ENCODE data around the gene SH3BGRL2.
"Not testable (repeated sequence)": the region's sequence is repeated elsewhere in the genome, so short reads cannot be mapped to it uniquely, and the experiment has no call there.

The SH3BGRL2 gene

DNA sequence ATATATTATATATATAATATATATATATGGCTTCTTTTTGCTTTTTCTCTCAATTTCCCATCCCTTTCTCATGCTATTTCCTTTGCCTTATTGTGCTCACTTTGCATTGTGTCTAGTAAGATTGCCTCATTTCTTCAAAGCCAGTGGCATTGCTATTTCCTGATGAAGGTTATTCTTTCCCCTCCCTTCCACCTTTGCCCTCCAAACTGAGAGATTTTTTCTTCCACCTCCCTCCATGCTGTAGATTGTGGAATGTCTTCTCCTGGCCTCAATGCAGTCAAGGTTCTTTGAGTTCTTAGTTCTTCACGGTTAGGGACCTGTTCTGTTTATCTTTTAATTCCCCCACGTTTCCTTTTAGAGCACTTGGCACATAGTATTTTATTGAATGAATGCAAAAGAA is 17.2 kb downstream of the SH3BGRL2 start:
- no peak for DNase-seq (ENCODE audit: low read depth in 2 of 2, low spot score in 1 of 2)

DNA sequence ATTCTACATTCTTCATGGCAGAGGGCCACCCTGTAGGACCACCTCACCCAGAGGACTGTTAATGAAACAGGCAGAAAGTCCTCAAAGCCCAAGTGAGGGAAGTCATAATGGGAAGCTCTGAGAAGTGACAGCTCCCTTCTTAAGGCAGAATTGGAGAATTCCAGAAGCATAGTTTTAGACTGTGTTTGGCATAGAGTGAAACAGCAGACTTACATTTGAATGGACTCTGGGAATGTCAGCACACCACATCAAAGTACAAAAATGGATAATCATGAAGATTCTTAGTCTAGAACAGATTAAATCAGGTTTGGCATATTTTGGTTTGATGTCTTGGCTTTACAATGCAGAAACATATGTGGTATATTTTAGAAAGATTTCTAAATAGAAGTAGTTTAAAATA is 17.9 kb downstream of the SH3BGRL2 start:
- no peak for DNase-seq (ENCODE audit: low read depth in 2 of 2, low spot score in 1 of 2)

DNA sequence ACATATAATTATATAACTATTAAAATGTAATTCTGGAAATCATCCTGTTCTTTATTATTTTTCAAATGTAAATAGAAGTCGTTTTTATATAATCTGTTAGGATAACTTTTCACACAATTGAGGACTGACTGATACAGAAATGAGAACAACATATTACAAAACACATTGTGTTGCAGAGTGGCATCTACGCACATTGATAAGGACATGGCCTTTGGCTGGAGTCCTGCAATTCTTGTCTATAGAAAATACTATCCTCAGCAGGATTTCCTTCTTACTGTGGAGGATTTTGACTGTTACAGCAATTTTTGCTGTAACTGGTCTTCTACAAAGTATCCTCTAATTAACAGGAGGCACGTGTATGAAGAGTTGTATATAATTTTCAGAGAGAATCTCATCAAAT is 19.8 kb downstream of the SH3BGRL2 start:
- no peak for DNase-seq (ENCODE audit: low read depth in 2 of 2, low spot score in 1 of 2)

DNA sequence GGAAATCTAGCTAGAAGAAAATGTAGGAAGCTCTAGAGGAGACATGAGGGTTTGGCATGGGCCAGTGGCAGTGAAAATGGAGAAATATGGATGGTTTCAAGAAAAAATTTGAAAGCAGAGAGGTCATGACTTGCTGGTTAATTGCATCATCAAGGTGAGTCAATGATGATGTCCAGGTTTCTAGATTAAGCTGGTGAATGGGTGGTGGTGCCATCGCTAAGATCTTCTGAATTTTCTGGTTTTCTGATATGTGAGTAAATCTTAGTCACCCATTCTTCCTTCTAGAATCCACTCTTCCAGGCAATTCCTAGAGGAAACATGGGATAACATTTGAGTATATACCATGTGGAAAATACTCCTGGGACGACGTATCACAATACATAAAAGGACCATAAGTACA is 25.0 kb downstream of the SH3BGRL2 start:
- no peak for DNase-seq (ENCODE audit: low read depth in 2 of 2, low spot score in 1 of 2)

DNA sequence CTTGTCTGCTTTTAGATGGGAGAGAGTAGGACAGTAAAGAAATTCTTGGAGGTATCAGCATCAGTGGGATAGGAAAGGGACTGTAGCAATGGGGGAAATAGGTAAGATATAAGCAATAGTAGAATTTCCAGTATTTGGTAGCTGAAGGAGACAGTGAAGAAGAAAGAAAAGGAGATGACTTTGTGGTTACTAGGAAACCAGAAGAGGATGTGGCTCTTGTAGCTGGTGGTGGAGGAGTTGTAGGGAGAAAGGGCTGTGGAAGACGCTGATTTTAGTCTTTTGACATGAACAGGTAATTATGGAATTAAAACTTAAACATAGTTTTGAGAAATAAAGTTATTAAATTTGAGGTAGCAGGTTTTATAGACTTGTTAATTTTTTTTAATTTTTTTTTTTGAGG is 26.1 kb downstream of the SH3BGRL2 start:
- no peak for DNase-seq (ENCODE audit: low read depth in 2 of 2, low spot score in 1 of 2)

DNA sequence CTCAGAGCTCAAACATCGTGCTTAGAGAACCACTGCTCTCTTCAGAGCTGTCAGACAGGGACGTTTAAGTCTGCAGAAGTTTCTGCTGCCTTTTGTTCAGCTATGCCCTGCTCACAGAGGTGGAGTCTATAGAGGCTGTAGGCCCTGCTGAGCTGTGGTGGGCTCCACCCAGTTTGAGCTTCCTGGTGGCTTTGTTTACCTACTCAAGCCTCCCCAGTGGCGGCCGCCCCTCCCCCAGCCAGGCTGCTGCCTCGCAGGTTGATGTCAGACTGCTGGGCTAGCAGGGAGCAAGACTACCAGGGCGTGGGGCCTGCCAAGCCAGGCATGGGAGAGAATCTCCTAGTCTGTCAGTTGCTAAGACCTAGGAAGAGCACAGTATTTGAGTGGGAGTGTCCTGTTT is 32.5 kb downstream of the SH3BGRL2 start:
- not testable (repeated sequence) for DNase-seq (ENCODE audit: low read depth in 2 of 2, low spot score in 1 of 2)

DNA sequence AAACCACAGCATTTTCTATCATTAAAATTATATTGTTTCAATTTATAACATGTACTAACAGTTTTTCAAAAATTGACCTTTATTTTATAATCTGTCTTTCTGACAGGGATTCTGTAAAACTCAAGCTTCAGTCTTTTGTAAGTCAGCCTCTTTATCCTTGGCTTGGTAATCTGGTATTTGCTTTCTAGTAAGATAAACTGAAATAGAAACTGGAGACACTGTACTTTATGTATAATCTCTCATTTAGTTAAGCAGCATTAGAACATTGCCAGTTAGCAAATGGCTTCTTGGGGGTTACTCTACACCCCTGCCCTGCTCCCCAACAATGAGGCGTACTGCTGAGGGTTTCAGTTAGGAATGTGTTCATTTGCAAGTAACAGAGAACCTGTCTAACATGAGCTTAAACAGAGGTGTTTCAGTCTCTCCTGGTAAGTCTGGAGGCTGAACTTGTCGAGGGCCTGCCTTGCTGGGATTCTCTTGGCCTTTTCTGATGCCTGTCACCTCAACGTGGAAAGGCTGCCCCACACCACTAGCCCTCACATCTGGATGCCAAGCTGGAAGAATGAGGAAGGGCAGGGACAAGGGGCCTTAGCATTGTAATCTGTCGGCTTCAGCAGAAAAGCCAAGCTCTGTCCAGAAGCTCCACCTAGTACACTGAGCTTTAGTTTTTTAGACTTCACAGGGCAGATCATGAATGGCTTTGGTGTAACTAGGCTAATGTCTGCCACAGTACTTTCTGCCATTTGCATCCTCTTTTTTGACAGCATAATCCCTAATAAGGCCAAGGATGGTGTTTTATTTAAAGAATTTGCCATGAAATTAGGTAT is 34.8 kb downstream of the SH3BGRL2 start:
- no peak for DNase-seq (ENCODE audit: low read depth in 2 of 2, low spot score in 1 of 2)

DNA sequence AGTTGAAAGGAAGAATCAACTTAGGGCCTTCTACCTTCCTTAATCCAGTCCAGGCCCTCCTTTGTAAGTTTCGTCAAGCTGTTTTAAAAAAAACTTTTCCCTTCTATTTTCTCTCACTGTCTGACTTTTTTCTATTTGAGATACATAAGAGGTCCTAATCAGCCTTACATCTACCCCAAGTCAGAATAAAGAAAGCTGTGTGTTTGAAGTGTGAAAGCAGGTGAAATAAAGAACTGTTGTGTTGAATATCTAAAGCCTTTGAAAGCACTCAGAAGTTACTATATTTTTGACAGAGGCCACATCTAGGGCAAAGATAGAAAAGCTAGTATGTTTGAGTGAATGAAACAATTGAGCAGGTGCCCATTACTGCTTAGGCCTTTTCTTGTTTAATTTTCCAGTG is 35.5 kb downstream of the SH3BGRL2 start:
- DNase-seq (ENCODE audit: low read depth in 2 of 2, low spot score in 1 of 2), result no peak

DNA sequence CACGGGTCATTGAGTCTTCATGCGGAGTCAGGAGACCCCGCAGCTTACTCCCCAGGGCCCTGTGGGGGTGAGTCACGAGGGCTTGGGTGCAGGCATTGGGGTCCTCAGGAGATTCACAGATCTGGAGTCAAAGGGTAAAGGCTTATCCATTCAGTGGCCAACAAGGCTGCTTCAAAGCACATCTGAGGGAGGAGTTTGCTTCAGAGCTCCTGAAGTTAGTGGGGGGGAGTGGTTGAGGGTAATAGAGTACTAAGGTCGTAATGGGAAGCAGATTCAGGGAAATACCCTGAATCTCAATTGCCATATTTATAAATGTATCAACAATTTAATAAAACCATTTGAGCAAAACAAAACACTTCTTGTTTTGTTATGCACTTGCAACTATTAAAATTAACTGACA is 37.3 kb downstream of the SH3BGRL2 start:
- DNase-seq (ENCODE audit: low read depth in 2 of 2, low spot score in 1 of 2), result no peak

DNA sequence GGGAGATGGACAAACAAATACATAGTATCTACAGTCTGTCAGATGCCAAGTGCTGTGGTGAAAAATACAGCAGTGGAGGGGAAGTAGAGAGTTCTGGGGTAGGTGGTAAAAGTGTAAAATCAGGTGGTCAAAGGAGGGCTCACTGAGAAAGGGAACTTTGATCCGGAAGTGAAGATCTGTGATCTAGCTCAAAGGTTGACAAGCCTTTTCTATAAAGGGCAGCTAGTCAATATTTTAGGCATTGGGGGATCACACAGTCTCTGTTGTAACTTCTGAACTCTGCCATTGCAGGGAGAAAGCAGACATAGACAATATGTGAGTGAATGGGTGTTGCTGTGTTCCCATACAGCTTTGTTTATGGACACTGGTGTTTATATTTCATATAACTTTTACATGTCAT is 38.6 kb downstream of the SH3BGRL2 start:
- DNase-seq (ENCODE audit: low read depth in 2 of 2, low spot score in 1 of 2), result no peak

DNA sequence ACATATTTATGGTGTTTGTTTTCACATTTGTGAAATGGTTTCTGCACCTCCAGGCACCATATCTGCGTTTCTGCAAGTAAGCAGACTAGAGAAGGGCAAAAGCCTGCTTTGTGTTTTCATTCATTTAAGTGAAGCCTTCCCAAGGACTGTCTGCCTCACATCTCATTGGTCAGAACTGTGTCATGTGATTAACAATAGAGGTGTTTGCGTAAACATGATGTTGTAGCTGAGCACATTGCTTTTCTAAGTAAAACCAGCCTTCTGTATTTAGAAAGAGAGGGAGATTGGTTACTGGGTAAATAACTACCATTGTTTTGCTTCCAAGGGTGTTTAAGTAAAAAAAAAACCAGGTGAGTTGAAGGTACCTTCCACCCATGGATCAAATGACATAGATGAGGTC is 39.7 kb downstream of the SH3BGRL2 start:
- no peak for DNase-seq (ENCODE audit: low read depth in 2 of 2, low spot score in 1 of 2)

DNA sequence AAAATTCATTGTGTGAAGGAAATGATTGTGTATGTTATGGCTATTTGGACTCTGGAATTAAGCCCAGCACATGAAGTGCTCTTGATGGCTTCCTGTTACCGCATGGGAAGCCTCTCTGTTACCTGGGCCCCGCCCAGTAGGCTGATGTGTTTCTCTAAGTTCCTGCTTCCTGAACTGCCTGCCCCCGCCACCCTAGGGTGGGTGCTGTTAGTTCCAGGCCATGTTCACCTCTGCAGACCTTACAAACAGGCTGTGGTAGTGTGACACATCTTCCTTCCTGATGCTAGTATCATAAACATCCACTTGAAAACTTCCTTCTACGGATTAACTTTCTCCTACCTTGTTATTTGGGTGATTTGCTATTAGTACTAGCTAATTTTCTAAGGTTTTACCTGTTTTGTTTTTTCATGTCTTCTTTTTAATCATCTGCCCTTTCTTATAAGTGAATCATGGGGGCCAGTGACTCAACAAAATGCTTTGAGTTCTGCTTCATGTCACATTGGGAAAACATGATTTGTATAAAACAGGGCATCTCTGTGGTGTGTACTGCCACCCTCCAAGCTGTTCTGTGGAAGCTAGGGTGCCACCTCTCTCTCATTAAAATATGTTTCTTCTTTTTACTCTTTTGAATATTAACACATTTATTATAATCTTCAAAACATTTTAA is 40.6 kb downstream of the SH3BGRL2 start:
- DNase-seq (ENCODE audit: low read depth in 2 of 2, low spot score in 1 of 2), result peak; percentile 7 to 31

DNA sequence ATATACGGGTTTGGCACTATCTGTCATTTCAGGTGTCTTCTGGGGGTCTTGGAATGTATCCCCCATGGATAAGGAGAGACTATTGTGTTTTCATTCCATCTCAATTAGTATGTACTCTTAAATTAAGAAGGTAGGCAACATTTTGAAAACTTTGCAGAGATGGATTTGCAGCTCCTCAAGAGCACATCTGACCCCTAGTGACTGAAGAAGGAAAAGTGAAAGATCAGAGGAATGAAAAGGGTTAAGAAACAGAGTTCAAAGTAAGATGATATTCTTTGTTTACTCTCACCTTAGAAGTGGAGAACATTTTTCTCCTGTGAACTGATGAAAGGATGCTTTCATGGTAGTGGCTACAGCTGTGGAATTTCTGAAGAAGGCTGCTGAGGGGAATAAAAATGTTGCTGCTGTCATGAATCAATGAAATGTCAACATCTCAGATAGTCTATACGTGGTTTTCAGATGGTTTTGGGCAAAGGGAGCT is 41.5 kb downstream of the SH3BGRL2 start:
- DNase-seq (ENCODE audit: low read depth in 2 of 2, low spot score in 1 of 2), result no peak

DNA sequence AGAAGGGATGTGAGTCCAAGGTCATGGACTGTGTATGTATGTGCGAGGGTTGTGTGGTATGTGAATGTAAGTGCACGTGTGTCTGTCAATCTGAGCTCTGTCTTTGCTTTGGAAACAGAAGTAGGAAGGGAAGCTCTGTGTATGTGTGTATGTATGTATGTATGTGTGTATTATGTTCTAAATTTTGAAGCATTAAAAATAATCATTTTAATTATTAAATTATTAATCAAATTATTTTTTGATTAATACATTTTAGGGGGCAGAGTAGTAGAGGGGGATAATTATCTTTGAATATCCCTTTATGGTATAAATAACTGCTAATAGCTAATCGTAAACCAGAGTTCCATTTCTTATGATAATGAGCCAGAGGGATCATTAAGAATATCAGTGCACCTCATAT is 42.8 kb downstream of the SH3BGRL2 start:
- DNase-seq (ENCODE audit: low read depth in 2 of 2, low spot score in 1 of 2), result no peak

DNA sequence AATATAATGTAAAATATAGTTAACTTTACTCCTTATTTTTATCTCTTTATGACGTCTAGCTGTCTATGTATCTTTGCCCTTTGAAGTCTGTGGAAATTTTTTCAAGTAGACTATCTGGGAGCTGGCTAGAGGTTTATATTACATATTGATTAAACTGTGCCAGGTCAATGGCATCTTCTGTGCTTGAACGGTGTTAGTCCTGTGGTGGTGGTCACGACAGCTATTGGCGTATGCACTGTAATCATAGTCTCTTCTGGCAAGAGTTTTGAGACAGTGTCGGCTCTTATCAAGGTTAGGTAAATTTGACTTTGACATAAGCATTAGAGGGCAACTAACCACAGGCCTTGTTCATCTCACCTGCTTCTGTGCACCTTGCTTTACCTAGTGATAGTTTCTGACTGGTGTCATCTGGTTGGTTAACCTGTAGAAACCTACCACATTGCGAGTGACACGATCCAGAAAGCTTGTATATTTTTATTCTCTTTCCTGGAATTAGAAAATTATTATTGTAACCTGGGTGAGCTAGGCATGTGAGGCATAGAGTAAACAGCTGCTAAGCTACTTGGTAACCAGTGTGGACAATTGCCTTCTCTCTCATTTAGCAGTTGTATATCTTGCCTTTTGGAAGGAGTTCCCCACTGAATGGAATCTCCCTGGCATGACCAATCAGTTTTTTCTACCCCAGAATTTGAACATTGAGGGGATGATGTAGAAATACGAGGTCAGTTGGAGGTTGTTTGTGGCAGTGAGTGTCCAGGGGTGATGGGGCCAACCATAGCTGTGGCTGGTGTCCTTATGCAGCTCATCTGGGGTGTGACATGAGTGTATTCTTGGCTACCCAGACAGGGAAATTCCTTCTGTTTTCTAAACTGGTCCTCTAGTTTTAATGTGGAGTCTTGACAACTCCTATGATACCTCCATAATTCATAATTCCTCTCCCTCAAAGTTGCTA is 45.9 kb downstream of the SH3BGRL2 start:
- DNase-seq (ENCODE audit: low read depth in 2 of 2, low spot score in 1 of 2), result no peak

DNA sequence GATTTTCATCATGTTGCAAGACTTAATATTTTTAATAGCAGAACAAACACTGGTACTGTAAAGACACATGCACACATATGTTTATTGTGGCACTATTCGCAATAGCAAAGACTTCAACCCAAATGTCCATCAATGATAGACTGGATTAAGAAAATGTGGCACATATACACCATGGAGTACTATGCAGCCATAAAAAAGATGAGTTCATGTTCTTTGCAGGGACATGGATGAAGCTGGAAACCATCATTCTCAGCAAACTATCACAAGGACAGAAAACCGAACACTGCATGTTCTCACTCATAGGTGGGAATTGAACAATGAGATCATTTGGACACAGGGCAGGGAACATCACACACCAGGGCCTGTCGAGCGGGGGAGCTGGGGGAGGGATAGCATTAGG is 51.6 kb downstream of the SH3BGRL2 start:
- not testable (repeated sequence) for DNase-seq (ENCODE audit: low read depth in 2 of 2, low spot score in 1 of 2)

DNA sequence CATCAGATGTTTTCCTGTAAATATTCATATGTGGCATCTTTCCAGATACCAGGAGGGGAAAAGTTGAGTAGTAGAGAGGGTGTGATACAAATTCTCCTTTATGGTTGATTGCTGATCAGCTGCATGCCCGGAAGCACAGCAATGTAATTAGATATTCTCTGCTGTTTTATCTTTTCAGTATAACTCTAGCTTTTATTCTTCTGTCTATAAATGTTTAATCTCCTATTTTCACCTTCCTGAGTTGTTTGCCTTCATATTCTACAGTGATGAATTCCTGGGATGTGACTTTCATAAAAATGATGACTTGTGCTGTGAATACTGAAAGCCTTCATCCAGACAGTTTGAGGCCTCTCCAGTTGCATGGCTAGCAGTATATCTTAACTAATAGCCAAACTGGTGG is 53.7 kb downstream of the SH3BGRL2 start:
- no peak for DNase-seq (ENCODE audit: low read depth in 2 of 2, low spot score in 1 of 2)

DNA sequence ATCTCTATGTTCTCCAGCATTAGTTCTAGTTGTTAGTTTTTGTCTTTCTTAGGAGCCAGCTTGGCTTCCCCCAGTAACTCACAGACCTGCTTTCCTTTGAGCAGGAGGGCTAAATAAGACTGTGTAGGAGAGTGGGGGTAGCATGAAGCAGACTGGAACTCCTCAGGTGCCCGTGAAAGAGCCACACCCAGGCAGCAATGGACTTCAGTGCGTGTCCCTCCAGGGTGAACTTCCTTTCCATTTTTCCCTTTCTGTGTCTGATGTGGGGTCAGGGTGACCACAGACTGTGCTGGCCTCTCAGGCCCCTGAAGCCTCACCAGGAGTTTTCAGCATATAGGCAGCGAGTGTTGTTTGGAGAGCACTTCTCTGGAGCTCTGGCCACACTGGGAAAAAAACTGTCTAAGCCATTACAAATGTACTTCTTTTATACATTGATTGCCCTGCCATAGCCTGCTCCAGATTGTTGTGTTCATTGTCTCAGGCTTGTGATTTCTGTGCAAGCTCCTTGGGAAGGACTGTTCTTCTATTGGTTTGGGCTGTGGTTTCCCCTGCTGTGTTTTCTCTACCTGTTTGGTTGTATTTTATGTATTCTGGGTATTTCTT is 55.7 kb downstream of the SH3BGRL2 start:
- no peak for DNase-seq (ENCODE audit: low read depth in 2 of 2, low spot score in 1 of 2)

DNA sequence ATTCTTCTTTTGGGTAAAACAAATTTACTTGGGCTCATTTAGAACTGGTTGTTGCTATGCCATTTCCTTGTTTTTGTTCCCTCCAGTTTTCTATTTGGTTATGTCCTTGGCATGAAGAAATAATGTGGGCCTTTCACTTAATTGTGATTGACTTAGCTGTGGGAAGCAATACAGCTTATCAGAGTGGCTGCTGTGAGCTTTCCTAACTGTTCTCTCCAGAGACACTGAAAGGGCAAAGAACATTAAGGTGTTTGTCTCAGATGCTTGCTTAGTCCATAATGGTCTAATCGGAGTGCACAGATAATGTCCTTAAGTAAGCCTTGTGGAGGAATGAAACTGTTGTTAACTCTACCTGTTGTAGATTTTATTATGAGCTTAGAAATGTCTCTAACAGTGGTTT is 56.6 kb downstream of the SH3BGRL2 start:
- DNase-seq (ENCODE audit: low read depth in 2 of 2, low spot score in 1 of 2), result no peak

DNA sequence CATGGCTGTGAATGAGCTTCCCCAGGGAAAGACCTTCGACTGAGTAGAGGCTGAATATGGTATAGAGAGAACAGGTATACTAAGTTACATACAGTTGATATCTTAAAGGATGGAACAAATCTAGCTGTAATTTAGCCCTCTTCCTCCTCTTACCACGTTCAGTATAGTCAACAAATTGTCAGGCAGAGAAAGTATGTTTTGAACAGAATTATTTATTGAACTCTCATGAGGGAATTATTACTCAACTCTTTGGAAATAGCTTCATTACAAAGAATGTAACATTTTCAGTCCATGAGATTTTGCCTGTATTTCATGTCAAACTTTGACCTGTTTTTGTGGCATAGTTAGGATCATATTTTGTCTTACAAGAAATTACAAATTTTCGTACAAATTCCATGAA is 63.0 kb downstream of the SH3BGRL2 start:
- no peak for DNase-seq (ENCODE audit: low read depth in 2 of 2, low spot score in 1 of 2)
